Stimulated activated CD4-positive, alpha-beta T cell treated with anti-CD3 and anti-CD28 coated beads, Interleukin-4, amount 100 ng/mL, for 24 hours (primary cell): ENCODE data around the gene ZNF581.

Experiments
- DNase-seq: peaks from one replicate; pipeline ENCODE4 v3.0.0-alpha.2; 2020

Gene ZNF581, protein sequence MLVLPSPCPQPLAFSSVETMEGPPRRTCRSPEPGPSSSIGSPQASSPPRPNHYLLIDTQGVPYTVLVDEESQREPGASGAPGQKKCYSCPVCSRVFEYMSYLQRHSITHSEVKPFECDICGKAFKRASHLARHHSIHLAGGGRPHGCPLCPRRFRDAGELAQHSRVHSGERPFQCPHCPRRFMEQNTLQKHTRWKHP

DNA sequence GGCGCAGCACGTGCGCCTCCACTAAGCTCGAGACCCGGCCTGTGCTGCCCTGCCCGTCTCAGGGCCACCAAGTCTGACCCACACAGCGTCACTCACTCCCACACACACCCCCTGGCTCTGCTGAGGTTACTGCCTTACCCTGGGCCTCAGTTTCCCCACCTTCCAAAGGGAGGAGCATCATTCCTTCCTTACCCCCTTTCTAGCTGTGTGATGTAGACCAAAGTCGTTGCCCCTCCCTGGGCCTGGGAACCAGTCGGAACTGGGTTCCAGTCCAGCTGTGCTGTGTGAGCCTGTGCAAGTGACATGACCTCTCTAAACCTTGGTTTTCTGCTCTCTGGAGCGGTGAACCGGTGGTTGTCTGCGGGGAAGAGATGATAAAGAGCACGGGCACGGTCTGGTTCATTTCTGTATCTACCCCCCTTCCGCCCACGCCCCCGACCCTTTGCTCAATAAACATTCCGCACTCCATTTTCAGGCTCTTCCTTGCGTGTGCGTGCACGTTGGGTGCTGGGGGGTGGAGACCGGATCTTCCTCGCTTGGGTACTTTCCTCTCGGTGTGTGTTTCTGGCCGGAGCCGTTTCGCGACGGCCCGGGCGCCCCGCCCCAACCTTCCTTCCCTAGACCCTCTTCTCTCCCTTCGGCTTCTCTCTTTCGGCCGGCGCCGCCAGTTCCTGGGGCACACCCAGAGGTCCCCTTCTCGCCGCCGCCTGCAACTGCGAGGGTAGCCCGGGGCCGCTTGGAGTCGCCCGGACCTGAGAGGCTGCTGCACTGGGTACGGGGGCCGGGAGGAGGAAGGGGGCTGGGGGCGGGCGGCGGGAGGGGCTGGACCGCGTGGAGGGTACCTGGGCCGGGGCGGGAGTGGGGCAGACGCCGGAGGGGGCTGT is at the start of gene ZNF581:
ZNF581 (plus strand) TSS at position 647 of the 884 bp plus-strand sequence. CDS start 923 bp downstream, outside the sequence.
- peak; percentile 85 for DNase-seq

DNA sequence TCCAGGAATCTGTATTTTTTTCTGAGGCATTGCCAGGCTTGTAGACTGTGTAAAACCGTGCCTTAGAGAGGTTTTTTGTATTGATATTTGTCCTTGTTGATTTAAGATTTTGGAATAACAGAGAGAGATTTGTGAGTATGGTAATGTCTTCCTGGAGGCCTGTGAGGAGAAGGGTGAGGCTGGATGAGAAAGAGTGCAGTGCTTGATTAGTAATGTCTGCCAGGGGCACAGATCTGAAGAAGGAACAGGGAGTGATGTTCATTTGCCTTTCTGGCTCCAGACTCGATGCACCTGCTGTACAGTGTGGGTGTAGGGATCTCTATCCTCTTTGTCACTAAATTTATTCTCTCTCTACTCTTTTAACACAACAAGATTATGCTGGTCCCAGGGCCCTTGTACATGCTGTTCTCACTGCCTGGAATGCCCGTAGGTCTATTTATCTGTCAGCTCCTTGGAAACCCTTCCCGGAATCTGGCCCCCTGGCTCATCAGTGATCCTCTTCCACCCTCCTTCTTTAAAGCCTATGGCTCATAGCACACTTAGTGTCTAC is 48.4 kb upstream of the ZNF581 start:
- DNase-seq: no peak

- no peak for DNase-seq
Observed at GRCh38 chr19:55596304-55596703, 47.1 kb upstream of the ZNF581 start.

DNA sequence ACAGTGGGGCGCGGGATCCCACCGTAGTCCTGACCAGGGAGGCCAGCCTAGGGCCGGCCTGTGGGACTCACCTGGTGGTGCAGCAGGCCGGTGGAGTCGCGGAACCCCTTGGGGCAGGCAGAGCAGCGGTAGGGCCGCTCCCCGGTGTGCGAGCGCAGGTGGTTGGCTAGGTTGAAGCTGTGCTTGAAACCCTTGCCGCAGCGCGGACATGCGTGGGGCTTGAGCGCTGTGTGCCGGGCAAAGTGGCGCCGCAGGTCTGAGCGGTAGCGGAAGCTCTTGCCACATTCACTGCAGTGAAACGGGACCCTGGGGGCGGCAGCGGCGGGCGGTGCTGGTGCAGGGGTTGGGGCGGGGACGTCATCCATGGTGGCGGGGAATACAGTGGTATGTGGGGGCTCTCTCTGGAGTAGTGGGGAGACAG is 45.9 kb upstream of the ZNF581 start:
- DNase-seq: no peak

GRCh38 chr19:55598034-55598433 is 45.4 kb upstream of the ZNF581 start:
- DNase-seq: no peak

GRCh38 chr19:55598719-55599467 is 44.6 kb upstream of the ZNF581 start:
- peak; percentile 93 for DNase-seq

DNA sequence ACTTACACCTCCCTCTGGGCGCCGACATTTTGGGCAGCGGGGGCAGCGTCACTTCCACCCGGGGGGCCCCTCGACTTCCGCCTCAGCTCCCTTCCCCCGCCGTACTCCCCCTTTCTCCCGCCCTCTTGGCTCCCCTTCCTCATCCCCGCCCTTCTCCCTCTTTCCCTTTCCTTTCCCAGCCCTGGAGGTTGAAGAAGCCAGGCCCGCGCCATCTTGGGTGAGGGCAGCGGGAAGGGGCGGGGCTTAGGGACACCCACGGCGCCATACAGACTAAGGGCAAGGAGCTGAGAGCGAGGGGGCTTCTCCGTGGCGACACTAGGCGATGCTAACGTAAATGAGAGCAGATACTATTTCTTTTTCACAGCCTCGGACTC is 44.0 kb upstream of the ZNF581 start, which contains the start of gene FIZ1:
FIZ1 (minus strand) TSS at position 50 of the 374 bp plus-strand sequence. CDS start 1,652 bp downstream, outside the sequence.
- peak; percentile 98 for DNase-seq

- peak; percentile 83 for DNase-seq
Observed at GRCh38 chr19:55599842-55600661, 43.4 kb upstream of the ZNF581 start, which contains the start of gene ZNF524. Gene ZNF524, plus strand, starts transcription at chr19:55600288. Its CDS starts 1,825 bp downstream, at chr19:55602113.

DNA sequence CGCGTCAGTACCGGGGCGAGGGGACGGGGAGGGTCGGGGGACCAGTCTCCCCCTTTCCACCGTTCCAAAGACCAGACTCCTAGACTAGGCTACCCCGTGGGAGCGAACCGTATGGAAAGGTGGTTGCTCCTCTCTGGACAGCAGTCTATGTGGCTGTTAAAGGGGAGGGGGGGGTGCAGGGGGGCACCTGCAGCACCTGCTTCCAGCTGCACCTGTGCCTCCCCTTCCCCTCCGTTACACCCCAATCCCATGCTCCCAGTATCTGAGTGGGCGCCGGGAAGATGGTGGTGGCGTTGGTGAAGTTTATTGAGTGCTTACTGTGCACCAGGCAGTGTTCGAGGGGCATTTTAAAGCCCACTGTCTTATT is 42.8 kb upstream of the ZNF581 start:
- no peak for DNase-seq

- no peak for DNase-seq
Observed at GRCh38 chr19:55601084-55601483, 42.4 kb upstream of the ZNF581 start.

DNA sequence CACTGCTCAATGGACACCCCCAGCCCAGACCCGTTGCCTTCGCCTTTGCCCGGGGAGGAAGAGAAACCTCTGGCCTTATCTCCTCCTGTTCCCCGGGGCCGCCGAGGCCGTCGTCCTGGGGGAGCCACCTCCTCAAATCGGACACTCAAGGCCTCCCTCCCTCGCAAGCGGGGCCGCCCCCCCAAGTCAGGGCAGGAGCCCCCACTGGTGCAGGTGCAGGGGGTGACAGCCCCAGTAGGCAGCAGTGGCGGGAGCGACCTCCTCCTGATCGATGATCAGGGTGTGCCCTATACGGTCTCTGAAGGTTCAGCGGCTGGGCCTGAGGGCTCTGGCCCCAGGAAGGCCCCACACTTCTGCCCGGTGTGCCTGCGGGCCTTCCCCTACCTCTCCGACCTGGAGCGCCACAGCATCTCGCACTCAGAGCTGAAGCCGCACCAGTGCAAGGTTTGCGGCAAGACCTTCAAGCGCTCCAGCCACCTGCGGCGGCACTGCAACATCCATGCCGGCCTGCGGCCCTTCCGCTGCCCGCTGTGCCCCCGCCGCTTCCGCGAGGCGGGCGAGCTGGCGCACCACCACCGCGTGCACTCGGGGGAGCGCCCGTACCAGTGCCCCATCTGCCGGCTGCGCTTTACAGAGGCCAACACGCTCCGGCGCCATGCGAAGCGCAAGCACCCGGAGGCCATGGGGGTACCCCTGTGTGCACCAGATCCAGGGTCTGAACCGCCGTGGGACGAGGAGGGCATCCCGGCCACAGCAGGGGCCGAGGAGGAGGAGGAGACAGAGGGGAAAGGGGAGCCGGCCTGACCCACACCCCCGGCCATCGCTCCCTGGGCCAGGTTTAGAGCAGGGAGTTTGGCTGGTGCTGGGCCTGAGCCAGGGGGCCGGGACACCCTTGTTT is 41.1 kb upstream of the ZNF581 start:
- no peak for DNase-seq

- DNase-seq: no peak
Observed at GRCh38 chr19:55603115-55603514, 40.3 kb upstream of the ZNF581 start.

DNA sequence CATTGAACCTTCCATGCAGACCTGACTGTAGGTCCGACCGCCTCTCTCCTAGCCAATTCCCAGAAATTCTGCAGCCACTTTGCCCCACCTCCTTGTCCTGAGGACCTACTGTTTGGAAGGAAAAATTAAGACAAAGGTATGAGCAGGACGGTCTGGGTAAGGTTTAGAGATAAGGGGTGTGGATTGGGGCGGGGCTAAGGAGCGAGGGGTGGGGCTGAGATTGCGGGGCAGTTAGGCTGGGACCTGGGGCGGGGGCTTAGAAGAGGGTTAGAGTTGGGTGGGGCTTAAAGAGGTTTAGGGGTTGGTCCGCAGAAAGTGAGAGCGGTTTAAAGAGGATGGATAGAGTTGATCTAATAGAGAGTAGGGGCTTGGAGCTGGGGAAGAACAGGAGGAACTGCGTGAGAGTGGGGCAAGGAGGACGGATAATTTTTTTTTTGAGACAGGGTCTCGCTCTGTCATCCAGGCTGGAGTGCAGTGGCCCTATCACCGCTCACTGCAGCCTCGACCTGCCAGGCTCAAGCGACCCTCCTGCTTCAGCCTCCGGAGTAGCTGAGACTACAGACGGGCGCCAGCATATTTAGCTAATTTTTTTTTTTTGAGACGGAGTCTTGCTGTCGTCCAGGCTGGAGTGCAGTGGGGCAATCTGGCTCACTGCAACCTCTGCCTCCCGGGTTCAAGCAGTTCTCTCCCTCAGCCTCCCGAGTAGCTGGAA is 39.7 kb upstream of the ZNF581 start:
- DNase-seq: no peak

DNA sequence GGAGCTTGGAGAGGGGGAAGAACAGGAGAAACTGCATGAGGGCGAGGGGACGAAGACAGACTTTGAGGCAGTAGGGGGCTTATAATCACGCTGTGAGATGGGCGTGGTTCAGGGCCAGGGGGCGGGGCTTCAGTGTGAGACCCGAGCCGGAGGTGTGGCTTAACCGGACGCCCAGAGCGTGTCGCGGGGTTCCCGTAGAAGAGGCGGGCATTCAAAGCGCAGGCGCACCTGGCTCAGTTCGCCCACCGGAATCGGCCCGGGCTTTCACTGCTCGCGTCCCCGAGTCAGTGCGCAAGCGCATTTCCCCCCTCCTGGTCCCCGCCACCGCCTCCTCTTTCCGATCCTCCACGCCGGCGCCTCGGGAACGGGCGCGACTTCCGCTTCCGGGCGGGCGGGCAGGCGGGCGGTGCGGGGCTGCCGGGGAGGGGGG is 38.2 kb upstream of the ZNF581 start:
- DNase-seq: peak; percentile 99

DNA sequence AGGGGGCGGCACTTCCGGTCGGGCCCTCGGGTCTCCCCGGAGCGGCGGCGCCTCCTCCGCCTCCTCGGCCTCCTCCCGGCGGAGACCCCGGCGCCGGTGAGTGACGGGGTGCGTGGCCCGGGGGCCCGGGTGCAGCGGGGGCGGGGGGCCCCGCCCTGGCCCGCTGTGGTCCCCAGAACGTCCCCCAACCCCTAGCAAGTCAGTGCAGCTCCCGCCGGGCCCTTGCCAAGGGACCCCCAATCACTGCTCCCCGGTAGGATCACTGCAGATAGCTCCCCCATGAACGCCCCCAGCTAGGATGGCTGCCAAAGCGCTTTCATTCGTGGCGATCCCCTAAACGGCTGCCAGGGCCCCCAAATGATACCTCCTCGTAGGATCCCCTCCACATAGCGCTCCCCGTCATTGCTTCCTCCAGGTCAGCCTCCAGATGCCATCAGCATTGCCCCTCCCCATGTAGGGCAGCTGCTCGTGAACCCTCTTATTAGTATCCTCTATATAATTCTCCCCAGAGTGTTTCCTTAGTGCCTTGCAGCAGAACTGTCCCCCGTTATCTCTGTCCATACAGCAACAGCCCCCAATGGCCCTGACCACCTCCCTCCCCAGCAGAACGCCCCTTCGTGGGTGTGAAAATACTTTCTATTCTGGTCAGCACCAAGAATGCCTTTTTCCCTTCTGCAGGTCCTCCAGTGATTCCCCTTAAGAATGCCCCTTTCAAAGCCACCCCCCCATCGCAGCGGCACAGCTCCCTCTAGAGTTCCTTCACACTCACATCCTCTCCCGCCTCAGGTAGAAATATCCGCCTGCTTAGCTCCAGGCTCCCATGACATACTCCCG is 37.6 kb upstream of the ZNF581 start, which contains the start of gene ZNF865:
ZNF865 (plus strand) TSS at position 11 of the 834 bp plus-strand sequence. CDS start 7,972 bp downstream, outside the sequence.
- DNase-seq: peak; percentile 78

- no peak for DNase-seq
Observed at GRCh38 chr19:55606471-55606787, 37.0 kb upstream of the ZNF581 start.

GRCh38 chr19:55606817-55607216 is 36.6 kb upstream of the ZNF581 start:
- DNase-seq: no peak

- no peak for DNase-seq
Observed at GRCh38 chr19:55609326-55609725, 34.1 kb upstream of the ZNF581 start.

- no peak for DNase-seq
Observed at GRCh38 chr19:55611300-55611982, 32.0 kb upstream of the ZNF581 start.
